Panc1 (cell line): ENCODE results near the gene SENP1. TPM values are rescaled to one million over a fixed set of nuclear protein-coding genes. Genes with fewer than 3 reads are reported as not detected.

ENCODE experiments used
- ATAC-seq: fragments of 200-7000 bp; cut with Tn5 transposase; 2 replicates; pipeline ENCODE4 v1.9.1; 2020; ENCODE audit warnings: mild to moderate bottlenecking, moderate library complexity
- BruUV-seq: library from RNA; stranded (reverse); fragments of 400-500 nt; replicated peaks from 2 replicates; lab custom pipeline; 2021; lab: Mats Ljungman, UMichigan
- CTCF ChIA-PET: fragments of 300-600 bp; sonication (Branson Sonifier 250); formaldehyde crosslinking; loops from one replicate; lab custom pipeline; 2022; ENCODE audit warnings: antibody characterized with exemption; lab: Charles Lee
- POLR2A ChIA-PET: fragments of 300-600 bp; sonication (Branson Sonifier 250); formaldehyde crosslinking; loops from one replicate; lab custom pipeline; 2022; ENCODE audit warnings: antibody characterized with exemption; lab: Charles Lee
- DNase-seq: peaks from one replicate; pipeline ENCODE4 v3.0.0-alpha.2; 2010; ENCODE audit warnings: low read depth, low spot score
- H3K27ac ChIP-seq: 2 replicates; pipeline ENCODE4 v1.5.1; 2011; ENCODE audit warnings: mild to moderate bottlenecking, low read length, inconsistent platforms
- H3K27me3 ChIP-seq: fragments of 200-500 bp; sonication (Bioruptor generic); 2 replicates; pipeline ENCODE4 v1.6.0; 2014; ENCODE audit warnings: low read length, inconsistent platforms; ENCODE audit not compliant: control insufficient read depth, insufficient read depth
- H3K36me3 ChIP-seq: fragments of 200-500 bp; sonication (Bioruptor generic); 2 replicates; pipeline ENCODE4 v1.5.1; 2014; ENCODE audit warnings: inconsistent platforms, mild to moderate bottlenecking, low read length, moderate library complexity; ENCODE audit not compliant: control insufficient read depth, insufficient read depth
- H3K4me1 ChIP-seq: 2 replicates; pipeline ENCODE4 v1.5.1; 2011; ENCODE audit warnings: inconsistent platforms, mild to moderate bottlenecking, low read length, moderate library complexity; ENCODE audit not compliant: control insufficient read depth, insufficient read depth
- H3K4me3 ChIP-seq, 2 experiments: 2 replicates each; pipeline ENCODE4 v1.5.1; 2011 to 2012; ENCODE audit warnings: low read depth in 2 of 2, low read length in 2 of 2, mild to moderate bottlenecking in 2 of 2, inconsistent platforms in 1 of 2, moderate library complexity in 1 of 2
- H3K9me3 ChIP-seq: fragments of 200-500 bp; sonication (Bioruptor generic); 2 replicates; pipeline ENCODE4 v1.5.1; 2014; ENCODE audit warnings: low read depth, mild to moderate bottlenecking, inconsistent platforms, low read length, moderate library complexity; ENCODE audit not compliant: control insufficient read depth, insufficient read depth
- POLR2AphosphoS5 ChIP-seq: IDR thresholded peaks from 2 replicates; pipeline ENCODE4 v1.6.1; 2012; ENCODE audit warnings: mild to moderate bottlenecking, low read depth, low read length, moderate library complexity
- SIN3A ChIP-seq: IDR thresholded peaks from 2 replicates; pipeline ENCODE4 v1.6.1; 2012; ENCODE audit warnings: low read depth, mild to moderate bottlenecking, low read length, moderate library complexity, borderline replicate concordance; ENCODE audit not compliant: insufficient read depth
- TCF7L2 ChIP-seq: IDR thresholded peaks from 2 replicates; pipeline ENCODE4 v1.6.1; 2011; ENCODE audit warnings: mild to moderate bottlenecking, low read depth, low read length, inconsistent platforms
- in situ Hi-C: cut with HindIII; loops from 2 replicates; pipeline ENCODE4 v1.10.0; 2016; ENCODE audit warnings: low sequenced_read_pairs, low pct_unique_long_range_greater_than_20kb
- intact Hi-C: fragments of 100-400 bp; cut with micrococcal nuclease; formaldehyde crosslinking; loops from one replicate; pipeline ENCODE4 v1.10.0; 2022; ENCODE audit not compliant: unreplicated experiment
- total RNA-seq: library from RNA; stranded (reverse); gene quantifications from one replicate; pipeline ENCODE4 v1.2.1, GENCODE V29; 2021; ENCODE audit not compliant: unreplicated experiment
- TF ChIP-seq, protein P1 (sequence below), 2 experiments: IDR thresholded peaks; 2 replicates each; pipeline ENCODE4 v1.6.1; 2011 to 2012; ENCODE audit warnings: low read depth in 2 of 2, control low read depth in 1 of 2, low read length in 1 of 2, mild to moderate bottlenecking in 1 of 2, moderate library complexity in 1 of 2; ENCODE audit not compliant: insufficient read depth in 1 of 2
- TF ChIP-seq, protein P2 (sequence below): fragments of 450-650 bp; IDR thresholded peaks from 2 replicates; pipeline ENCODE4 v1.5.1; 2017; ENCODE audit warnings: mild to moderate bottlenecking

SENP1 gene
- total RNA-seq, 1 experiment from 2014 or later = 35.2 TPM

DNA sequence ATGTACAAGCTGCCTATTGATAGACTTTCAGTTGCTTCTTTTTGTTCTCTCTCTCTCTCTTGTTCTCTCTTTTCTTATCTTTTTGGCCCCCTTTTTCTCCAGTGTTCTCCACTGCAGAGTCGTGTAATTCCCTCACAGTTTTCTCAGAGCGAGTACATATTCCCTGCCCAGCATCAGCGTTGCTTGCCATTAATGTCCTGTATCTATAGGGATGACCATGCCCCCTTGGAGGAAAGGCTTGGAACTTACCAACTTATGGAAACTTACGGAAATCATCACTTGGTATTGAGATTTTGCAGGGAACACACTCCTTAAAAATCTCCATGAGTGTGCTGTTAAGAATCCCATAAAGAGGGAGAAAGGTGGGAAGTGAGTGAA is 87.3 kb downstream of the SENP1 start:
- H3K27me3 ChIP-seq = peaks cover 11% of the 10 kb centered on the region; the same call in 1 of the 2 replicates
- DNase-seq (no peak), ATAC-seq (no peak)
- intact Hi-C loops (no loop called here), in situ Hi-C loops (no loop called here)
- no peaks in the 10 kb centered on the region for H3K9me3 ChIP-seq
- POLR2A ChIA-PET = no interaction called here
- CTCF ChIA-PET = no interaction called here
- TF ChIP-seq SIN3A = no peak
- no peak for TF ChIP-seq TCF7L2
- no peak for TF ChIP-seq POLR2AphosphoS5
- TF ChIP-seq, protein P1, sequence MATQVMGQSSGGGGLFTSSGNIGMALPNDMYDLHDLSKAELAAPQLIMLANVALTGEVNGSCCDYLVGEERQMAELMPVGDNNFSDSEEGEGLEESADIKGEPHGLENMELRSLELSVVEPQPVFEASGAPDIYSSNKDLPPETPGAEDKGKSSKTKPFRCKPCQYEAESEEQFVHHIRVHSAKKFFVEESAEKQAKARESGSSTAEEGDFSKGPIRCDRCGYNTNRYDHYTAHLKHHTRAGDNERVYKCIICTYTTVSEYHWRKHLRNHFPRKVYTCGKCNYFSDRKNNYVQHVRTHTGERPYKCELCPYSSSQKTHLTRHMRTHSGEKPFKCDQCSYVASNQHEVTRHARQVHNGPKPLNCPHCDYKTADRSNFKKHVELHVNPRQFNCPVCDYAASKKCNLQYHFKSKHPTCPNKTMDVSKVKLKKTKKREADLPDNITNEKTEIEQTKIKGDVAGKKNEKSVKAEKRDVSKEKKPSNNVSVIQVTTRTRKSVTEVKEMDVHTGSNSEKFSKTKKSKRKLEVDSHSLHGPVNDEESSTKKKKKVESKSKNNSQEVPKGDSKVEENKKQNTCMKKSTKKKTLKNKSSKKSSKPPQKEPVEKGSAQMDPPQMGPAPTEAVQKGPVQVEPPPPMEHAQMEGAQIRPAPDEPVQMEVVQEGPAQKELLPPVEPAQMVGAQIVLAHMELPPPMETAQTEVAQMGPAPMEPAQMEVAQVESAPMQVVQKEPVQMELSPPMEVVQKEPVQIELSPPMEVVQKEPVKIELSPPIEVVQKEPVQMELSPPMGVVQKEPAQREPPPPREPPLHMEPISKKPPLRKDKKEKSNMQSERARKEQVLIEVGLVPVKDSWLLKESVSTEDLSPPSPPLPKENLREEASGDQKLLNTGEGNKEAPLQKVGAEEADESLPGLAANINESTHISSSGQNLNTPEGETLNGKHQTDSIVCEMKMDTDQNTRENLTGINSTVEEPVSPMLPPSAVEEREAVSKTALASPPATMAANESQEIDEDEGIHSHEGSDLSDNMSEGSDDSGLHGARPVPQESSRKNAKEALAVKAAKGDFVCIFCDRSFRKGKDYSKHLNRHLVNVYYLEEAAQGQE (IDR thresholded peaks at IDR 0.05; ENCODE audit: insufficient read depth in 1 of 2, low read depth in 2 of 2, low read length in 1 of 2) = no peak
- TF ChIP-seq, protein P2, sequence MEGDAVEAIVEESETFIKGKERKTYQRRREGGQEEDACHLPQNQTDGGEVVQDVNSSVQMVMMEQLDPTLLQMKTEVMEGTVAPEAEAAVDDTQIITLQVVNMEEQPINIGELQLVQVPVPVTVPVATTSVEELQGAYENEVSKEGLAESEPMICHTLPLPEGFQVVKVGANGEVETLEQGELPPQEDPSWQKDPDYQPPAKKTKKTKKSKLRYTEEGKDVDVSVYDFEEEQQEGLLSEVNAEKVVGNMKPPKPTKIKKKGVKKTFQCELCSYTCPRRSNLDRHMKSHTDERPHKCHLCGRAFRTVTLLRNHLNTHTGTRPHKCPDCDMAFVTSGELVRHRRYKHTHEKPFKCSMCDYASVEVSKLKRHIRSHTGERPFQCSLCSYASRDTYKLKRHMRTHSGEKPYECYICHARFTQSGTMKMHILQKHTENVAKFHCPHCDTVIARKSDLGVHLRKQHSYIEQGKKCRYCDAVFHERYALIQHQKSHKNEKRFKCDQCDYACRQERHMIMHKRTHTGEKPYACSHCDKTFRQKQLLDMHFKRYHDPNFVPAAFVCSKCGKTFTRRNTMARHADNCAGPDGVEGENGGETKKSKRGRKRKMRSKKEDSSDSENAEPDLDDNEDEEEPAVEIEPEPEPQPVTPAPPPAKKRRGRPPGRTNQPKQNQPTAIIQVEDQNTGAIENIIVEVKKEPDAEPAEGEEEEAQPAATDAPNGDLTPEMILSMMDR = no peak
- no peak overlapping the region for H3K4me3 ChIP-seq
- BruUV-seq = no TSS peak
- no peaks in the 10 kb centered on the region for H3K36me3 ChIP-seq
- no peak overlapping the region for H3K27ac ChIP-seq
- H3K4me1 ChIP-seq = peaks cover 19% of the 10 kb centered on the region

DNA sequence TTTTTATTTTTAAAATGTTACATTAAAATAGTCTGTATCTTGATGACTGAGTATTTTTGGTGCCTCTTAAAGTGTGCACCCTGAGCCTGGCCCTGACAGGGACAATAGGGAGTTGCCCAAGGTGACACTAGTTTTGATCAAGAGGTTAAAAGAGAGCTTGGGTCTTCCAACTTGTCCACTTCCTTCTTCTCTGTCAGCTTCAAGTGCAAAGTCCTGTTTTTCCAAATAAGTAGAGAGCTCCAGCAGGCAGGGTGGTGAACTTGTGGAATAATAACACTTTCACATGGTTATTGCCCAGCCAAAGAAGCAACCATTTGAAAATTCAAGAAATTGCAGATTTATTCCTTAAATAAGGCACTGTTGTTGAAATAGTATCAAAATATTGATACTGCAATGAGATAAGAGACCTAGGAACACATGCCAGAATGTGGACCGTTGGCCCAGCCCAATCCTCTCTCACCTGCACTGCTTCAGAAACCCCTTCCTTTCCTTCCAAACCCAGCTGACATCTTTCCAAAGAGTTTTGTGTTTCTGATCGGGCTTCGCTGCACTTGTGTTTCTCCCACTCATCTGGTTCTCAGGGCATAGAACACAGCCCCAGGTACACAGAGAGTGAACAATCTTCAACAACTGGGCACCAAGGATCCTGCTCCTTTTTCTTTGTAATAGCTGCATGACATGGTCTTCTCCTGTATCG is 87.8 kb downstream of the SENP1 start:
- DNase-seq (no peak), ATAC-seq (no peak)
- ChIA-PET CTCF (no interaction called here), POLR2A (interaction anchor here (0.6 kb wide), 1 partner anchor 51 kb away, joined by 12 read pairs; no protein-coding TSS in a partner anchor)
- Histone ChIP-seq H3K4me3 (no peak overlapping the region), H3K27ac (no peak overlapping the region), H3K27me3 (peaks cover 16% of the 10 kb centered on the region; the same call in 1 of the 2 replicates), H3K4me1 (peaks cover 14% of the 10 kb centered on the region), H3K9me3 (no peaks in the 10 kb centered on the region), H3K36me3 (no peaks in the 10 kb centered on the region)
- in situ Hi-C loops (no loop called here), intact Hi-C loops (no loop called here)
- no peak for TF ChIP-seq SIN3A
- TF ChIP-seq POLR2AphosphoS5 = no peak
- BruUV-seq = no TSS peak

DNA sequence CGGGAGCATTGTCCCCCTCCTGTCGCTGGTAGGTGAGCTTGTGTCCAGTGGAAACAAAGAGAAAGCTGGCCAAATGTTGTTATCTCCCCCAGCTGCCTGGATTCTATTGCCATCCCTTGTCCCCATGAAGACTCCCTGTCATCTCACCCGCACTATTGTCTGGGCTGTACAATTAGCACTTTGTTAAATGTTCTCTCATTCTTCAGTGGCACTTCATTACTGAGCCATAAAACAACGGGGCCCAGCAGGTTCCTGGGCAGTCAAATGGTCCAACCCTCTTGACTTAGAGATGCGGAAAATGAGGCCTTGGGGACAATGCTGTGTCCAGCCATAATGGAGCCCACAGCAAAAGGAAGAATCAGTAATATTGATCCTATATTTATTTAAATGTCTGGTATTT is 88.4 kb downstream of the SENP1 start:
- Histone ChIP-seq H3K4me1 (peaks cover 12% of the 10 kb centered on the region), H3K27me3 (peaks cover 16% of the 10 kb centered on the region; the same call in 1 of the 2 replicates), H3K9me3 (no peaks in the 10 kb centered on the region), H3K36me3 (no peaks in the 10 kb centered on the region), H3K4me3 (no peak overlapping the region), H3K27ac (no peak overlapping the region)
- BruUV-seq = no TSS peak
- DNase-seq (no peak), ATAC-seq (no peak)
- in situ Hi-C loops = no loop called here
- intact Hi-C loops = no loop called here
- POLR2A ChIA-PET = no interaction called here
- CTCF ChIA-PET = no interaction called here
- TF ChIP-seq POLR2AphosphoS5 (no peak), TCF7L2 (no peak), SIN3A (no peak)
- TF ChIP-seq, protein P1 (IDR thresholded peaks at IDR 0.05; ENCODE audit: insufficient read depth in 1 of 2, low read depth in 2 of 2, low read length in 1 of 2) = no peak
- TF ChIP-seq, protein P2 = no peak
